Stimulated activated CD8-positive, alpha-beta memory T cell treated with anti-CD3 and anti-CD28 coated beads, Interleukin-7, amount 100 ng/mL, for 24 hours (primary cell): ENCODE data around the gene SDCCAG8.

Source experiments
- DNase-seq: peaks from one replicate; pipeline ENCODE4 v3.0.0-alpha.2; 2020; ENCODE audit warnings: low read depth

SDCCAG8 gene

GRCh38 chr1:243420016-243420945 lies 164.4 kb downstream of the SDCCAG8 start:
- no peak for DNase-seq

DNA sequence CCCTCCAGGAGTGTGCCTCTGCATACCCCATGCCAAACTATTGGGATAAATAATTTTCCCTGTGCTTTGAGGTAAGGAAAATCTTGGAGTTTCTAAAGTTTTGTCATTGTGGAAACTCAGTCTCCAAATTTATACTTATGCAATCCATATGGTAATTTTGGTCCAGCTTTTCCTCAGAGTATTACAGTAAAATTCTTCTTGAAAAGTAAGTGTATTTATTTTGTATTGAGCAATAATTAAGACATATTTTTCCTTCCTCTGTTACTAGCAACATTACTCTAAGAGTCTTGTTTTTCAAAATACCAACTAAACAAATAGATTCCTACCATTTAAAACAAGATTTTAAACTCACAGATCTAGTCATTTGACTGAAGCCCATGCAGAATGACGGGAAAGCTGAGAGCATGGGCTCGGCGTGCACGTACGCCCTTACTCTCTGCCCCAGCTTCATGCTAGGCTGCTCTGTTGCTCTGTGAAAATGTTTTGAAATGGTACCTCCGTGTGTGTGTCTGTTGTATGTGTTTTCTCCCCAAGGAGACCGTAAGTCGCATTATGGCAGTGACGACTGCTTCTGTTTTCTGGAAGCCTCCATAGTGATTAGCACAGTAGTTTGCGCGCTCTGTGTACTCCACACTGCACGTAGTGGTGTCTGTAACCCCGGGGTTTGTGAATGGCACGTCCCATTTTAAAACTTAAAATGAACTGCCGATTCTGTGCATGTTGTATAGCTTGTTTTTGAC lies 165.3 kb downstream of the SDCCAG8 start:
- DNase-seq: no peak

- DNase-seq: peak; percentile 9
Observed at GRCh38 chr1:243421784-243422183, 165.9 kb downstream of the SDCCAG8 start.

DNA sequence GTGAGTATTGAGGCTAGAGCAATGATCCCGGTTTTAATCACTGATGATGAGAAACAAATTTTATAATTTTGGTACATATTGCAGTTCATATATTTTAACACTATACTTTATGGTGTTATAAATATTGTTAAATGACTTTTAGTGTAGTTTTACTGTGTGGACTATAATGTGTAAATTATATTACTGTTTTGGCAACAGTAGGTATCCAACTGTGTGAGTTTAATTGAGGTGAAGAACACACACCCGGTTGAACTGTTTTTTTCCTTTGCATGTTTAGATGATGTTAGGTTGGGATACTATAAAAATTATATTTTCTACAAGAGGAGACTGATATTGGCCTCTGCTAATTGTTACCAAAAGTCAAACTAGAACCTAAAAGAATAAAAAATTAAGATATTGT lies 166.5 kb downstream of the SDCCAG8 start:
- no peak for DNase-seq

- DNase-seq: no peak
Observed at GRCh38 chr1:243428084-243428483, 172.2 kb downstream of the SDCCAG8 start.

GRCh38 chr1:243428617-243429342 lies 172.9 kb downstream of the SDCCAG8 start:
- DNase-seq: no peak

GRCh38 chr1:243431591-243431990 lies 175.8 kb downstream of the SDCCAG8 start:
- DNase-seq: no peak

DNA sequence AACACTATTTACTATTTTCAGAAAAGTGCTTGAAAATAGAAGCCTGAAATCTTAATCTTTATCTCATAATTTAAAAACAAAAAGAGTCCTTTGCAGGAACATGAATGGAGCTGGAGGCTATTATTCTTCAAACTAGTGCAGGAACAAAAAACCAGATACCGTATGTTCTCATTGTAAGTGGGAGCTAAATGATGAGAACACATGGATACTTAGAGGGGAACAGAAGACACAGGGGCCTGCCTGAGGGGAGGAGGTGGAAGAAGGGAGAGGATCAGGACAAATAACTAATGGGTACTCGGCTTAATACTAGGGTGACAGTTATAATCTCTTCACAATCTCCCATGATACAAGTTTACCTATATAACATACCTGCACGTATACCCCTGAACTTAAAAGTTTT lies 176.3 kb downstream of the SDCCAG8 start:
- no peak for DNase-seq

DNA sequence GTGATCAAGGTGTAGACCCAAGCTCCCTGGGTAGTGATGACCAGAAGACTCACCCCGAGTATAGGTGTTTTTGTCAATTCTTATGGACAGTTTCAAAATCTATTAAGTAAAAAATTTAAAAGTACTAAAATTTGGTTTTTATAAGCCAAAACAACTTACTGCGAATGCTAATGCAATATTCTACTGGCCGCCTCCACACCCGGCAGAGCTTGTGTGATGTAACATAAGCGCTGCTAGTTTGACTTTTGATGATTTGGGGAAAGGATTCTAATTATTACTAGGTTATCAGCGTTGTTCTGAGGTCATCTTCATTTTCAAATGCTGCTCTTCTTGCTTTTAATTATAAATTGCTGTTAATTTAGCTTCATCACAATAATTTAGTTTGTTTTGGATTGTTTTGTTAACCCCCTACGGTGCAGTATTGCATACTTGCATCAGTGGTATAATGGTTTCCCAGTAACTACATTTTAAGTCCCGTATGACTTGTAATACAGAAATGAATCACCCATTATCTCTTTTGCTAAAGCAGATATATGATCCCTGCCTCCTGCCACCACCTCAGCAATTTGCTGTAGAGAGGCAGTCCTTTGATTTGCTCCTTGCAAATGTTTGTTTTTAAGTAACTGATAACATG lies 178.0 kb downstream of the SDCCAG8 start:
- DNase-seq: no peak

DNA sequence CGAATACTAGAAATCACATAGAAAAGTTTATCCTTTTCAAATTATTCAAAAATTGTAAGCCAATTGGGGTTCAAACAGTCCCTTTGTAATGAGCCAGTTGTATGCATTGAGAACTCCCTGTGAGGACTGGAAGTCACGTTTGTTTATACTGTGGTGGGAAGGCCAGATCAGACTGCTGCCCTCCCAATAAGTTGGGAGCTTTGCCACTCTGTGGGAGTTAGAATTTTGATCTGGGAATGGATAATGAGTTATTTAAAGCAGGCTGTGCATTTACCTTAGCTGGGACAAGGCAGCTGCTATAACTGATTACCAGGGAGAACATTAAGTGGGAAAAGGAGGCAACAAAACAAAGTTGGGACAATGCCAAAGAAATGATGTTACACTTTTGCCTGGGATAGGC lies 178.8 kb downstream of the SDCCAG8 start:
- DNase-seq: no peak

DNA sequence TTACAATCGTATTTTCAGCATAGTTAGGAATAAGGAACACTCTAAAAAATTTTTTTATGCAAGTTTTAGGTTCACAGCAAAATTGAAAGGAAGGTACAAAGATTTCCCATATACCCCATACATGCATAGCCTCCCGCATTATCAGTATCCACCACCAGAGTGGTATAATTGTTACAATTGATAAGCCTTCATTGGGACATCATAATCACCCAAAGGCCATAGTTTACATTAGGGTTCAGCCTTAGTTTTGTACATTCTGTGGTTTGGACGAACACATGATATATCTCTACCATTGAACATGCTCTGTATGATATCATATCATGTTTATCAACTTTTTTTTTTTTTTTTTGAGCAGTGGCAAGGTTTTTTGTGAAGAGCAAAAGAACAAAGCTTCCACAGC lies 180.0 kb downstream of the SDCCAG8 start:
- DNase-seq: no peak

DNA sequence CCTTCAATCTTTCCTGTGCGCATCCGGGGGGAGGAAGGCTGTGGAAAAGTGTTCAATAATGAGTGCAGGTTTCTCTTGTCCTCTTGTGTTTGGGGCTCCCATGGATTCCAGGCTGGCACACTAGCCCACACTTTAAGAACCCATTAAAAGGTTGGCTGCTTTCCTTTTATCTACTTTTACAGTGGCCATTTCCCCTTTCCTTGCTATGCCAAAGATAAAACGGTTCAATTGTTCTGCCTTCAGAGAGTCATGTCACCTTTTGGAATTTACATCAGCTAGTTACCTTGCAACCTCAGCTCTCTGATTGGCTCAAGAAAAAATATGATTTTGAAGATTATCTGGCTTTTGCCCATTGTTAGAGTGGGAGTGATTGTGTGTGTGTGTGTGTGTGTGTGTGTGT lies 182.3 kb downstream of the SDCCAG8 start:
- DNase-seq: no peak

DNA sequence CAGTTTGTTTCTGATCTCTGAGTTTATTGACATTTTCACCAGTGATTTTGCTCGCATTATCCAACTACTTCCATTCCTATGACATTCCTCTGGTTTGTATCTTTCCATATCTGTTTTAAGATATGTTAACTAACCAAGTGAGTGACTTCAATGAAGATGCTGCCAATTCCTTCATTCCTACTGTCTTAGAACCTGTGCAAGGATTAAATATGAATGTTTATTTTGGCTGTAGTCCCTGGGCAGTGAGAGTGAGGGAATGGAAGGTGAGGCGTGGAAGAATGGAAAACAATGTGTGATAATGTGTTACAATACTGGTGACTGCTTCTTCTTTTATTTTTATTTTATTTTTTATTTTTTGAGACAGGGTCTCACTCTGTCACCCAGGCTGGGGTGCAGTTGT lies 183.0 kb downstream of the SDCCAG8 start:
- no peak for DNase-seq

GRCh38 chr1:243440406-243440805 lies 184.6 kb downstream of the SDCCAG8 start:
- no peak for DNase-seq

DNA sequence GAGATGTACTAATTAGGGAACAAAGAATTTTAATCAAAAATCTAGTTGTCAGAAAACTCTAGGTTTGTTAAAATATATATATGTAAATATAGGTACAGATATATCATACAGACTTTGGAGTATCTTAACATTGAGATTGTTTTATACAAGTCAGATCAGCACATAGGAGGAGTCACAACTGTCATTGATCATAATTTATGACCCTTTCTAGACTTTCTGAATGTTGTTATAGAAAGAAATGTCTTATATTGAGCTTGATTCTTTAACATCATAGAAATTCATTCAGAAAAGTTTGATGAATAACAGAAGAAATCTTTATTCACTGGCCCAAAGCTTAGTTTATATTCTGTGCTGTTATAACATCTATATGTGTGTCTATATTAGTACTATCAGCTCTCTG lies 185.8 kb downstream of the SDCCAG8 start:
- no peak for DNase-seq

DNA sequence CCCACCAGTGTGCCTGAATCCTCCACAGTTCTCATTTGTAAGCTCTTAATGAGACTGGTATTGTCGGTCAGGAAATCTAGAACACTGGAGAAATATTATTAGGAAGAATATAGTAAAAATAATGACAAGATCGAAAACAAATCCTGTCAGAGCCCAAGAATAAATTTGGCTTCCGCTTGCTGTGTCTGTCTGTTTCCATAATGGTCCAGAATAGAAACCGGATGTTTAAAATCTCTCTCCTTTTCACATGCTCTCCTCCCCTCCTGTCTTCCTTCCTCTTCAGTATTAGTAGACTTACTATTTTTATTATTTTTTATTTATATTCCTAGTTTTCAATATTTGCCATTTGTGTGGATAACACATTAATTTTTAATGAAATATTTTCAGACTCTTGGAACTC lies 187.7 kb downstream of the SDCCAG8 start:
- no peak for DNase-seq

GRCh38 chr1:243447347-243447746 lies 191.5 kb downstream of the SDCCAG8 start:
- no peak for DNase-seq

GRCh38 chr1:243447844-243448243 lies 192.0 kb downstream of the SDCCAG8 start:
- DNase-seq: no peak

- DNase-seq: no peak
Observed at GRCh38 chr1:243449373-243449772, 193.5 kb downstream of the SDCCAG8 start.

DNA sequence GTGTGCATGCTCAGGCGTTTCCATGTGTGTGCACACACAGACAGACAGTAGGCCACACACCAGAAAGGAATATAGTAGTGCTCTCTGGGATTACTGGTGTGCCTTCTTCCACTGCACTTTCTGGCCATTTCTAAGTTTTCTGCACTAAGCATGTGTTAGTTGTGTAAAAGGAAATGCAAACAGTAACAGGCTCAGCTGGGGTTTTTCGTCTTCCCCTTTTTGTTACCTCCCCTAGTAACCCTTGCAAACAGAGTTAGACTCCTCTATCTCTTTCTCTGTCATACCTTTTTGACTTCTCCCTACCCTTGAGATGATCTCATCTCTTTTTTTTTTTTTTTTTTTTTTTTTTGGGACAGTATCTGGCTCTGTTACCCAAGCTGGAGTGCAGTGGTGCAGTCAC lies 196.3 kb downstream of the SDCCAG8 start:
- DNase-seq: no peak

GRCh38 chr1:243454328-243454997 lies 198.6 kb downstream of the SDCCAG8 start:
- DNase-seq: no peak
